Measurements from ENCODE around the gene GRID1. TPM values are rescaled to one million over a fixed set of nuclear protein-coding genes. Genes with fewer than 3 reads are reported as not detected.

The GRID1 gene
- total RNA-seq, 1 donor from 2014 or later: not detected

- H3K36me3 Mint-ChIP-seq (ENCODE audit: low read depth): no peaks in the 10 kb centered on the region
- ChIA-PET POLR2A (no interaction called here), CTCF (no interaction called here)
- H3K27me3 Mint-ChIP-seq: peaks cover 4% of the 10 kb centered on the region
- no peak for DNase-seq
- H3K9me3 Mint-ChIP-seq: no peaks in the 10 kb centered on the region
- no peak for TF ChIP-seq CTCF (IDR thresholded peaks at IDR 0.05)
- no peak overlapping the region for H3K27ac Mint-ChIP-seq
- no peak for ATAC-seq (ENCODE audit: low read depth)
- no peaks in the 10 kb centered on the region for H3K4me1 Mint-ChIP-seq
- intact Hi-C loops (cut with micrococcal nuclease): no loop called here
- no peak overlapping the region for H3K4me3 Mint-ChIP-seq
Observed at GRCh38 chr10:86199041-86199440, 167.6 kb downstream of the GRID1 start.

GRCh38 chr10:86198271-86198670 is 168.3 kb downstream of the GRID1 start:
- Mint-ChIP-seq H3K27me3 (no peaks in the 10 kb centered on the region), H3K27ac (no peak overlapping the region), H3K36me3 (ENCODE audit: low read depth) (no peaks in the 10 kb centered on the region), H3K4me3 (no peak overlapping the region), H3K4me1 (no peaks in the 10 kb centered on the region), H3K9me3 (no peaks in the 10 kb centered on the region)
- TF ChIP-seq CTCF (IDR thresholded peaks at IDR 0.05): no peak
- ATAC-seq (ENCODE audit: low read depth) (no peak), DNase-seq (no peak)
- CTCF ChIA-PET: no interaction called here
- POLR2A ChIA-PET: no interaction called here
- intact Hi-C loops (cut with micrococcal nuclease): no loop called here

GRCh38 chr10:86197166-86197790 is 169.3 kb downstream of the GRID1 start:
- no peak for DNase-seq
- intact Hi-C loops (cut with micrococcal nuclease): no loop called here
- no peak for TF ChIP-seq CTCF (IDR thresholded peaks at IDR 0.05)
- no peaks in the 10 kb centered on the region for H3K36me3 Mint-ChIP-seq (ENCODE audit: low read depth)
- H3K9me3 Mint-ChIP-seq: no peaks in the 10 kb centered on the region
- H3K4me3 Mint-ChIP-seq: no peak overlapping the region
- peaks cover 2% of the 10 kb centered on the region for H3K27me3 Mint-ChIP-seq
- no peak overlapping the region for H3K27ac Mint-ChIP-seq
- H3K4me1 Mint-ChIP-seq: no peaks in the 10 kb centered on the region
- CTCF ChIA-PET: no interaction called here
- ATAC-seq (ENCODE audit: low read depth): no peak
- POLR2A ChIA-PET: no interaction called here

- POLR2A ChIA-PET: no interaction called here
- no peaks in the 10 kb centered on the region for H3K36me3 Mint-ChIP-seq (ENCODE audit: low read depth)
Observed at GRCh38 chr10:86195521-86196157, 171.0 kb downstream of the GRID1 start.

GRCh38 chr10:86194684-86195083 is 171.9 kb downstream of the GRID1 start:
- DNase-seq (no peak), ATAC-seq (ENCODE audit: low read depth) (no peak)
- intact Hi-C loops (cut with micrococcal nuclease): no loop called here
- POLR2A ChIA-PET: no interaction called here
- H3K27ac Mint-ChIP-seq: no peak overlapping the region
- H3K36me3 Mint-ChIP-seq (ENCODE audit: low read depth): no peaks in the 10 kb centered on the region
- CTCF ChIA-PET: no interaction called here
- no peak for TF ChIP-seq CTCF (IDR thresholded peaks at IDR 0.05)
- no peaks in the 10 kb centered on the region for H3K9me3 Mint-ChIP-seq
- peaks cover 14% of the 10 kb centered on the region for H3K27me3 Mint-ChIP-seq
- H3K4me1 Mint-ChIP-seq: no peaks in the 10 kb centered on the region
- H3K4me3 Mint-ChIP-seq: no peak overlapping the region

More at GRCh38 chr10:86195521-86196157, 171.0 kb downstream of the GRID1 start:
- ATAC-seq (ENCODE audit: low read depth): no peak
- Mint-ChIP-seq H3K4me1 (no peaks in the 10 kb centered on the region), H3K9me3 (no peaks in the 10 kb centered on the region), H3K27ac (no peak overlapping the region), H3K27me3 (peaks cover 9% of the 10 kb centered on the region), H3K4me3 (no peak overlapping the region)
- no peak for DNase-seq
- CTCF ChIA-PET: no interaction called here
- TF ChIP-seq CTCF (IDR thresholded peaks at IDR 0.05): no peak
- intact Hi-C loops (cut with micrococcal nuclease): no loop called here

Measured in activated B cell treated with CpG ODN at 0.5 μM for 24 hours (primary cell).